Activated T-helper 2 cell treated with anti-CD3 and anti-CD28 coated beads, Interferon-gamma antibody, Interleukin-2, Interleukin-4, amounts not matched to agents 10 μg/mL and 5 μg/mL and 100 μg/mL, durations not matched to agents 14 hours and 24 hours and 36 hours (primary cell): ENCODE results near the gene PAPPA. TPM values are rescaled to one million over a fixed set of nuclear protein-coding genes. Genes with fewer than 3 reads are reported as not detected.

ENCODE experiments used
- DNase-seq: peaks from one replicate; pipeline ENCODE4 v3.0.0; 2021; ENCODE audit warnings: low spot score
- H3K27ac Mint-ChIP-seq: one replicate; pipeline ENCODE4 v1.8.0; 2021; ENCODE audit warnings: mixed read lengths
- H3K27me3 Mint-ChIP-seq: one replicate; pipeline ENCODE4 v1.8.0; 2021; ENCODE audit warnings: low read depth, mixed read lengths
- H3K36me3 Mint-ChIP-seq: one replicate; pipeline ENCODE4 v1.8.0; 2021; ENCODE audit warnings: low read depth, mixed read lengths
- H3K4me1 Mint-ChIP-seq: one replicate; pipeline ENCODE4 v1.8.0; 2021; ENCODE audit warnings: low read depth, mixed read lengths
- H3K4me3 Mint-ChIP-seq: one replicate; pipeline ENCODE4 v1.8.0; 2021; ENCODE audit warnings: low read depth, mild to moderate bottlenecking, moderate library complexity, mixed read lengths
- H3K9me3 Mint-ChIP-seq: one replicate; pipeline ENCODE4 v1.8.0; 2021; ENCODE audit warnings: mixed read lengths
- intact Hi-C: fragments of 100-400 bp; cut with micrococcal nuclease; formaldehyde crosslinking; loops from one replicate; pipeline ENCODE4 v1.15.1; 2023
- total RNA-seq: library from RNA; stranded (reverse); gene quantifications from 2 replicates; pipeline ENCODE4 v1.2.3, GENCODE V29; 2022

PAPPA gene
- not detected in 2 replicates for total RNA-seq

GRCh38 chr9:116153765-116154333 is at the start of gene PAPPA:
Gene PAPPA (plus strand): TSS chr9:116153791. CDS start chr9:116154173, 382 bp downstream.
- Mint-ChIP-seq H3K4me1 (peaks cover 7% of the 10 kb centered on the region), H3K4me3 (no peak within 1 kb of the TSS), H3K36me3 (no peaks in the 10 kb centered on the region), H3K27ac (no peak within 1 kb of the TSS), H3K27me3 (peaks cover 69% of the 10 kb centered on the region), H3K9me3 (no peaks in the 10 kb centered on the region)
- intact Hi-C loops = loop anchor here (10.0 kb wide), 1 partner anchor 511 kb away; no protein-coding TSS in a partner anchor
- no peak for DNase-seq

GRCh38 chr9:116103976-116104820 is 49.4 kb upstream of the PAPPA start:
- Mint-ChIP-seq H3K4me1 (no peaks in the 10 kb centered on the region), H3K27ac (no peak overlapping the region), H3K9me3 (peaks cover 6% of the 10 kb centered on the region), H3K36me3 (no peaks in the 10 kb centered on the region), H3K27me3 (no peaks in the 10 kb centered on the region), H3K4me3 (no peak overlapping the region)
- intact Hi-C loops = no loop called here
- DNase-seq = no peak

DNA sequence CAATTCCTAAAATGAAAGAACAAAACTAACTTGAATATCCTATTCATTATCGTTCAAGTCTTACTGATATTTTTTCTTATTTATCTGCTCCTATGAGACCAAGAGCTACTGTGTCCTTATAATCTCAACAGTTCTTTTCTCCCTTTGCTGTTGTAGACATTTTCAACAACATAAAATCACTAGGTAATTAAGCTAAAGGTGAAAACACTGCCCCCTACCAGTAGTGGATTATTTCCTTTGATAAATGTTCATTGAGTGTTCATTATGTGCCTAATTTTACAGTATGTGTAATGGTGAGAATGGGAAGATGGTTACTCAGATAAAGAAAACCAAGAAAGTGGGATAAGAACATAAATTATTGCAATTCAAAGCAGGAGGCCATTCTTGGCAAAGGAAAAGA is 41.4 kb upstream of the PAPPA start:
- H3K27me3 Mint-ChIP-seq = no peaks in the 10 kb centered on the region
- no peaks in the 10 kb centered on the region for H3K4me1 Mint-ChIP-seq
- no peak overlapping the region for H3K4me3 Mint-ChIP-seq
- no peak for DNase-seq
- H3K36me3 Mint-ChIP-seq = no peaks in the 10 kb centered on the region
- no peak overlapping the region for H3K27ac Mint-ChIP-seq
- H3K9me3 Mint-ChIP-seq = no peaks in the 10 kb centered on the region
- intact Hi-C loops = no loop called here

DNA sequence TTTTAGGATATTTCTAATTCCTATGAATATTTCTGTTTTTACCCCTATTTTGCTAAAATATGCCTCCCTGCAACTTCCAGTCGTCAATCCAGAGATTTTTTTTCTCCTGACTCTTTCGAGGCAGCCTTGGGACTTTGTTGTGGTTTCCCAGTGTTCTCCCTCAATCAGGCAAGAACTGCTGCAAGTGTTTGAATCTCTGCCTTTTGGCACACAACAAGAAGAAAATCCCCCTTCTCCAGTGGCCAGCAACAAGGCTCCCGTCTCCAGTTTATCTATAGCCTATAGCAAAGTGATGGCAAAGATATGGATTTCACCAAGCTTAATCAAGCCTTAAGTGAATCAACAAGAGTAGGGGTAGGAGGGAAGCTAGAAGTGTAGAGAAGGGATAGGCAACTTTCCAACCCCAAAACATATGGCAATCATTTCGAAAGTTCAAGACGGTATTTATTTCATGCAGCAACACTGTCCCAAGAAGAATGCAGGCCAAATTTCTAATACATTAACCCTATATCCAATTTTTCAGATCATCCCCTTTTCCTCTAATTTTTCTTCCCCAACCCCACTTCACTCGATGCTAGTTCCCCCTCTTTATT is 37.7 kb upstream of the PAPPA start:
- no peaks in the 10 kb centered on the region for H3K4me1 Mint-ChIP-seq
- no peak for DNase-seq
- H3K27ac Mint-ChIP-seq = no peak overlapping the region
- H3K27me3 Mint-ChIP-seq = no peaks in the 10 kb centered on the region
- H3K9me3 Mint-ChIP-seq = peaks cover 21% of the 10 kb centered on the region
- intact Hi-C loops = no loop called here
- no peaks in the 10 kb centered on the region for H3K36me3 Mint-ChIP-seq
- no peak overlapping the region for H3K4me3 Mint-ChIP-seq

GRCh38 chr9:116116393-116116792 is 37.2 kb upstream of the PAPPA start:
- no peak overlapping the region for H3K4me3 Mint-ChIP-seq
- intact Hi-C loops = no loop called here
- H3K36me3 Mint-ChIP-seq = no peaks in the 10 kb centered on the region
- H3K27me3 Mint-ChIP-seq = no peaks in the 10 kb centered on the region
- no peak overlapping the region for H3K27ac Mint-ChIP-seq
- no peaks in the 10 kb centered on the region for H3K4me1 Mint-ChIP-seq
- peaks cover 21% of the 10 kb centered on the region for H3K9me3 Mint-ChIP-seq
- DNase-seq = no peak

DNA sequence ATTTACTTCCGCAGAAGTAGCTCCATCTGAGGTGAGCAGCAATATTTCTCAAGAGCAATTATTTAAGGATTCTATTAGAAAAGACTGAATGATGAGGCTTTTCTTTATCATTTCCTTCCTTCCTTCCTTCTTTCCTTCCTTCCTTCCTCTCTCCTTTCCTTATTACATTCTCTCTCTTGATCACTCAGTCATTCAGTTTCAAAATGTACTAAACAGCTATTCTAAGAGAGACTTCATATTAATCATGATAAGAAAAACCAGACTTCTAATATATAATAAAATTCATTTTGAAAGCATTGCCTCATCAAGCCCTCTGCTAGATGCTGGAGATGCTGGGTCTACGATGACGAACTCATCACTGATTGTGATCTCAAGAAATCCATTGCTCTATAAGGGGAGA is 30.4 kb upstream of the PAPPA start:
- Mint-ChIP-seq H3K36me3 (no peaks in the 10 kb centered on the region), H3K9me3 (peaks cover 20% of the 10 kb centered on the region), H3K4me3 (no peak overlapping the region), H3K27me3 (no peaks in the 10 kb centered on the region), H3K27ac (no peak overlapping the region), H3K4me1 (no peaks in the 10 kb centered on the region)
- DNase-seq = no peak
- intact Hi-C loops = no loop called here

DNA sequence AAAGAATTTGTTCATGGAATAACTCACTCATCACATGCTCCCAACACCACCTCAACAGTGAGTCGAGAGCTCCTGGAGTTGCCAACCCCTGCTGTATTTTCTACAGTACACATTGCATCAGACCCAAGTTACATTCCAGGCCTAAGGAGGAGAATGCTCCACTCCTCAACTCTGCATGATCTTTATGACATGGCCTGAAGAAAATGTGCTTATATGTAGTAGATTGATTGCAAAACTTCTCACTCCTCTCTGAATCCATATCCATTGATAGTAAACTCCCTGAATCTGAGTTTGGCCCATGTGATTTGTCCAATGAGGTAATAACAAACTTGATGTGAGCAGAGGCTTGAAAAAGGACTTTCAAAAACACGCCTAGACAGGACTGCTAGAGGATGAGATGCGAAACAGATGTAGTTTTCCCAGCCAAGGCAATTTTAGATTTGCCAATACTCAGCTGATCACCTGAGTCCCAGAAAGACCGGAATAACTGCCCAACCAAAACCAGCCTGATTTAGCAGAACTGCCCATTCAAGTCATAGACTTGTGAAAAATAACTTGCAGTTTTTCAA is 29.0 kb upstream of the PAPPA start:
- Mint-ChIP-seq H3K9me3 (peaks cover 9% of the 10 kb centered on the region), H3K36me3 (no peaks in the 10 kb centered on the region), H3K27ac (no peak overlapping the region)

GRCh38 chr9:116133163-116133562 is 20.4 kb upstream of the PAPPA start:
- Mint-ChIP-seq H3K4me1 (no peaks in the 10 kb centered on the region), H3K36me3 (no peaks in the 10 kb centered on the region), H3K27me3 (no peaks in the 10 kb centered on the region), H3K4me3 (no peak overlapping the region), H3K9me3 (no peaks in the 10 kb centered on the region), H3K27ac (no peak overlapping the region)
- intact Hi-C loops = no loop called here
- no peak for DNase-seq

More for the DNA sequence above, 29.0 kb upstream of the PAPPA start:
- H3K27me3 Mint-ChIP-seq = no peaks in the 10 kb centered on the region
- intact Hi-C loops = no loop called here
- H3K4me3 Mint-ChIP-seq = no peak overlapping the region
- no peaks in the 10 kb centered on the region for H3K4me1 Mint-ChIP-seq
- no peak for DNase-seq

DNA sequence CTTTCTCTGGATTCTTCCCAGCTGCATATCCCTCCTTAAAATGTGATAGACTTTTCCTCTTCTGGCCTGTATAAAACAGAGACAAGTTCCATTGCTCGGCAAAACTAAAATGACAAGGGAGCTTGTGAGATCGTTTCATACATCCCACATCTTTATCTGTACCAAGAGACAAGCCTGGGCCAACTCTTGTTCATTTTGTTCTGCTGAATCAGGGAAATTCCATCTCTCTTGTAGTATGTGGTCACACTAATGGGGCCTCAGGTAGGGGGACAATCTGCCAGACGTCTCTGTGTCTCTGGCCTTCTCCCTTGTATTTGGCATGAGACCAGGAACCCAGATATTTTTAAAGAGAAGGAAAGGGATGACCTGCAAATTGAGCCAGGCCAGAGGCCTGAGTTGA is 18.6 kb upstream of the PAPPA start:
- Mint-ChIP-seq H3K4me1 (no peaks in the 10 kb centered on the region), H3K27me3 (no peaks in the 10 kb centered on the region), H3K27ac (no peak overlapping the region), H3K36me3 (no peaks in the 10 kb centered on the region), H3K9me3 (no peaks in the 10 kb centered on the region), H3K4me3 (no peak overlapping the region)
- DNase-seq = no peak
- intact Hi-C loops = no loop called here

DNA sequence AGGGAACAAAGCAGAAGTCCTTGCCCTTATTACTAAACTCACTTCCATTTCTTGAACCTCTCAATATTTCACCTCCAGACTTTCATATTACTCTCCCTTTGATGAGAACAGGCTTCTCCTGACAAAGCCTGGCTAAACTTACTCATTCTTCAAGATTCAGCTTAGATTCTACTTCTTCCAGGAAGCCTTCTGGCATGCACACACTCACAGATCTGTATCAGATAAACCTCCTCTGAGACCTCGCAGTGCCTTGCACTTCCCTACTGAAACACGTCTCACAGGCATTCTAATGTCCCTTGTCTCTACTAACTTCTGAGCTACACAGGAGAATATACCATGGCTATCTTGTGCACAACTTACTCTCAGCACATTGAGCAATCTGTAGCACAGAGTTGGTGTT is 16.6 kb upstream of the PAPPA start:
- Mint-ChIP-seq H3K4me1 (no peaks in the 10 kb centered on the region), H3K27me3 (no peaks in the 10 kb centered on the region), H3K27ac (no peak overlapping the region), H3K36me3 (no peaks in the 10 kb centered on the region), H3K4me3 (no peak overlapping the region), H3K9me3 (no peaks in the 10 kb centered on the region)
- no peak for DNase-seq
- intact Hi-C loops = no loop called here

DNA sequence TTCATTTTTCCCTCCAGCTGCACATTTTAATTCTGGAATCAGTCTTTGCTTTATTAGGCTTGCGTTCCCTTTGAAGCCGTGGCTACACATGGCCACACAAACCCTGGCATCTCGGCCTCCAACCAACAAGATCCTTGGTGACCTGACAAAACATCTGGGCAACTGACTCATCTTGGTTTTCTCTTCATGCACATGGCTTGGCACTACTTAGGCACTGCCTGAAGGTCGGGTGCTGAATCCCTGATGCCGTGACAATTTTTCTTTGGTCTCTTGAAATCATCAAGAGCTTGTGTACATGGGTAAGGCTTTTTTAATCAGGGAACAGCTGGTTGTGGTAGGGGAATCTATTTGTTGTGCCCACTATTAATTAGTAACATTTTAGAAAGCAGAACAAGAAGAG is 16.0 kb upstream of the PAPPA start:
- Mint-ChIP-seq H3K27ac (no peak overlapping the region), H3K36me3 (no peaks in the 10 kb centered on the region), H3K27me3 (no peaks in the 10 kb centered on the region), H3K9me3 (no peaks in the 10 kb centered on the region), H3K4me1 (no peaks in the 10 kb centered on the region), H3K4me3 (no peak overlapping the region)
- intact Hi-C loops = no loop called here
- no peak for DNase-seq

DNA sequence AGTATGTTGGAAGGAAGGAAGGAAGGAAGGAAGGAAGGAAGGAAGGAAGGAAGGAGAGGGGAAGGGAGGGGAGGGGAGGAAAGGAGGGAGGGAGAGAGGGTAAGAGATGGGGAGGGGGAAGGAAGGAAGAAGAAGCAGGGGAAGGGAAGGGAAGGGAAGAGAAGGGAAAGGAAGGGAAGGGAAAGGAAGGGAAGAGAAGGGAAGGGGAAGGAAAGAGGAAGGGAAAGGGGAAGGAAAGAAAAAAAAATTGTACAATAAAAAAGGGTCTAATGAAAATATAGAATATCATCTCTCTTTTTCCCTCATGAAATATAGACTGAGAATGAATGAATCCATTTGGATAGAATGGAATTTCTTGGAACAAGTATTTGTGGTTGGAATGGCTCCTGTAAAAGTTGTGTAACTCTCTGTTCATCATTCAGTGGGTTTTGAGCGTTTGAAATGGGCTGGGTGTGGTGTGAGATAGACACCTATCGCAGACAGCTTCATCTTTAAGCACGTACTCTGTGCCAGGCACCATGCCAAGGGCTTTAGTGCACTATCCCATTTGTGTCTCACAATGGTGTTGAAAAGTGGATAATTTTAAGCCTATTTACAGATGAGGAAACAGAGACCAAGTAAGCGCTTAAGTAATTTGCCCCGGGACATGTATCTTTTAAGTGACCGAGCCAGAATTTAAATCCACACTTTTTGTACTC is 11.6 kb upstream of the PAPPA start:
- no peak for DNase-seq
- Mint-ChIP-seq H3K27ac (no peak overlapping the region), H3K4me1 (no peaks in the 10 kb centered on the region), H3K9me3 (no peaks in the 10 kb centered on the region), H3K36me3 (no peaks in the 10 kb centered on the region), H3K27me3 (no peaks in the 10 kb centered on the region), H3K4me3 (no peak overlapping the region)
- intact Hi-C loops = no loop called here
